Stimulated activated CD4-positive, alpha-beta T cell treated with anti-CD3 and anti-CD28 coated beads, Interleukin-12 subunit alpha, Interleukin-12 subunit beta, amount 100 ng/mL, for 48 hours (primary cell): ENCODE measurements around the gene F11R.
"Not testable (repeated sequence)": the region's sequence is repeated elsewhere in the genome, so short reads cannot be mapped to it uniquely, and the experiment has no call there.

Experiments used
- DNase-seq, 3 donors: peaks; one replicate each; pipeline ENCODE4 v3.0.0-alpha.2; 2020; ENCODE audit warnings: low read depth in 2 of 3, low spot score in 1 of 3

Gene F11R

DNA sequence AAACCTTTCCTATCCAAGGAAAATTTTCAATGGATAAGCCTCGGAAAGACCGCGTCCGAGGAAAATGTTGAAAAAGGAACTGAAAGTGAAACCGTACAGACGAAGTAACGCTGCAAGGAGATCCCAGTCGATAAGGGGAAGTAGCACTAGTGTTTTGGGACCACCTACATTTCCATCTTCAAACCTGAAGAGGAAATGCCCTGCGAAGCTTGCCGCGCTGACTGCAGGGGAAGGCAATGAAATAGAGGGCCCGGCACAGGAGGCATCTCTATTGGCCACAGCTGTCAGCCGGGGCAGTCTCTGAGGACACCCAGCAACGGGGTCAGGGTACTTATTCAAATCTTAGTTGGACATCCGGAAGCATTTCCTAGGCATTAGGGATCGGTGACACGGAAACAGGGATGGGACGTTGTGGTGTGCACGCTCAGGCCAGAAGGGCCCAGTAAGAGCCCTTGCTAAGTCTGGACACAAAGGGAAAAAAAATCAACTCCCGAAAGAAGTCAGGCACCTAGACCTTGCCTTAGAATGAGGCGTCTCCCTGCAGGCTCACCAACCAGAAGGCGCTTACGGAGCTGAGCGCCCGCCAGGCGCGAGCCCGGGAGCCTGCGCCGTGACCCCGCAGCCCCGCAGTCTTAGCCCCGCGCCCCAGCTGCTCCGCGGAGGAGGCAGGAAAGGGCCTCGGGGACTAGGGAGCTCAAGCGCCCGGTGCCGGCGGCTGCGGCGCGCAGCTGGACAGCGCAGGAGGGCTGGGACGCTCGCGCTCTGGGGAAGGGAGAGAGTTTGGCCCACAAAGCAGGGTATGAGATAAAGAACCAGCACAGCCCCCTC, 24.2 kb upstream of the F11R start:
- peak in 1 of 3 donors; percentile 42 for DNase-seq

DNA sequence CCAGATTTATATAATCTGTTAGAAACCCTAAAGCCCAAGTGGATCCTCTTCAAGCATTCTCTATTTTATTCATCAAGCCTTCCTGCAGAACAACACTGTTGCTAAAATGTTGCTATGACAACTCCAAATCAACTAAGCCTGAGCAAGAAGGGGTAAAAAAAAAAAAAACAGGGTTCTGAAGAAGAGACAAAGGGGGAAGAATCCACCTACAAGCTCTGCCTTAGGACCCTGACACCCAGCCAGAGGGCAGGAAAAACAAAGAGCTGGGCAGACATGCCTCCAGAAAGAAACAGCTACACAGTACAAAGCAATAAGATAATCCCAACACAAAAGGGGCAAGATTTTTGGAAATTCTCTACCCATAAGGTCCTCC, 23.6 kb upstream of the F11R start:
- no peak for DNase-seq

DNA sequence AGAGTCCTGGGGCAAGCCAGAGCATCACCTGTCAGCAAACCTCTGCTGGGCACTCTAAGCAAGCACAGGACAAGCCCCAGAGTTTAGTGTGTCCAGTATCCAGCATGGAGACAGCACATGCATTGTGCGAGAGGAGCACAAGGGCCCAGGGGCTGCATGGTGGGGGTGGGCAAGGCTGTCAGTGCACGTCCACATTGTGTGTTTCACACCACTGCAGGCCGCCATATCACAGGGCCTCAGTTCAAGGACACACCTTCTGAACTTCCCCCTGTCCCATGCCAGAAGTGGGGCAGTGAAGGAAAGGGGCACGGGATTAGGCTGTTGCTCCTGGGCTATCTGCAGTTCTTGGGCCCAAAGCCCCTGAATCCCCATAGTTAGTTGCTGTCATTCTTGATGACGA, 18.6 kb upstream of the F11R start:
- DNase-seq, result no peak

DNA sequence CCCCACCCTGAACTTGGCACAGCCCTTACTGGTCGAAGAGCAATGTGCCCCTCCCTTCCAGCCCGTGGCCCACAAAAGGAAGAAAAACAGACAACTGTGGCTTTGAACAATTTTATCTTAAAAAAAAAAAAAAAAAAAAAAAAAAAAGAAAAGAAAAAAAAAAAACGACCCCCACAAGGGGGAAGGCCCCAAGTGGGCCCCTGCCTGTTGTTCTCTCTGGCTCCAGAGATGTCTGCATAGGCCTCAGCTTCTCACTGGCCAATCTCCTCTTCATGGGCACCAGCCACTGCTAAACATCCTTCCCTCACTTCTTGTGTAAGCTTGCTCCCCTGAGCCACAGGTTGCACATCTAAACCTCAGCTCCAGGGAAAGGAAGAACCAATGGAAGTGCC, 18.2 kb upstream of the F11R start:
- DNase-seq, result no peak

DNA sequence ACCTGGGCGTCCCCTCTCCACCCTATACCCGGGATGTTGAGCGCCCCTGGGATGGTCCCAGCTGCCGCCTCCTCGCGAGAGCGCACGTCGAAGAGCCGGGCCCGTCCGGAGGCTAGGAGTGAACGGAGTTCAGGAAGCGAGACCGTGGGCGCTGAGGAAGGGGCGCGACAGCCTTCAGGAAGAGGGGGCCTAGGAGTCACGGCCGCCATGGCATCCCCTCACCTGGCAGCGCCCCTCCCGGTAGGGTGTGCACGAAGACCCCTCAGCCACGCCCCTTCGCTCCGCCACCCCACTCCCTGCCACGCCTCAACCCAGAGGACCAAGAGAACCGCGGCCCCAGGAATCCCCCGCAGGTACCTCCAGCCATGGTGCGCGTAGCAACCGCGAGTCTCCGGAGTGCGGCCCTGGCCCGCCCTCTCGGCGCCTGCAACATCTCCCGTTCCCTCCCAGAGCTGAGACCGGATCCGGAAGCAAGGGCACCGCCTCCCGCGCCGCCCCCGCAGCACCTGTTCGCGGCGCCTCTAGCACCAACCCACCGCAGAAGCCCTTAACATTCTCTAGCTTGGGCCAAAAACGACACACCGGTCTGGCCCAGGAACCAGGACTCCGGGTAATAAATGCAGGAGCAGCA, 17.7 kb upstream of the F11R start, which contains the start of gene TSTD1:
Gene TSTD1, minus strand, starts transcription at position 442 of the 631 bp plus-strand sequence. Its CDS starts 75 bp downstream, at position 367.
- peak; percentile 71 to 83 (median 76) for DNase-seq

DNA sequence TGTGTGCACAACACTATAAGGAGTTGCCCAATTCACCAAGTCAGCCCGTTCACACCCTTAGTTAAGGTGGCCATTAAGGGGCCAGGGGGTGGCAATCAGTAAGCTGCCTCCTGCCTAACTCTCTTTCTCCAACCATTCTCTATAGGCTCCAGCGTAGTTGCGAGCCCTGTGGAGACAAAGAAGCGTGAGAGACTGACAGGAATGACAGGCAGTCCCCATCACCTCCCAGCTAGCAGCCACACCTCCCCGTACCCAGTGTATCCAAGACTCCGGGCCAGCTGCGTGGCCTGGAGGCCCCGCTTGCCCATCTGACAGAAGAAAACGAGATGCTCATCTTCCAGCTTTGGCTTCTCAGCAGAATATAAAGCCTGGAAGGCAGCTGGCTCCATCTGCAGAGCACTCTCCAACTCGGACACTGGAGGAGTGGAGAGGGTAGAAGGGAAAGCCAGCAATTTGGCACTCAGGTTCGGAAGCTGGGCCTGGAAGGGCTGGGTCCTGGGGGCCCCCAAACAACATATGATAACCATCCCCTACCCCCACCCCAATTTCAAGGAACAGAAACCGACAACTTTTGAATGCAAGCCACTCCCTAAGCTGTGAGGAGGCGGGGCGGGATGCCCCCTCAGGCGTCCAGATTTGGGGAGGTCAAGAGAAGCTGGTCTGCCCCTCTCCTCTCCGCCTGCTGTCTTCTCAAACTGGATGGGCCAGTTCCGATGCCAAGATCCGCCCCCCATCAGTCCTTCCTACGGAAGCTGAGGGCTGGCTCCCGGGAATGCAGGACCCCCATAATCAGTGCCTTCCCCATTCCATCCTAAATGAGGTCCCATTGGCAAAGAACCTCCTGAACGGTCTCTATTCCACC, 16.9 kb upstream of the F11R start:
- no peak for DNase-seq

DNA sequence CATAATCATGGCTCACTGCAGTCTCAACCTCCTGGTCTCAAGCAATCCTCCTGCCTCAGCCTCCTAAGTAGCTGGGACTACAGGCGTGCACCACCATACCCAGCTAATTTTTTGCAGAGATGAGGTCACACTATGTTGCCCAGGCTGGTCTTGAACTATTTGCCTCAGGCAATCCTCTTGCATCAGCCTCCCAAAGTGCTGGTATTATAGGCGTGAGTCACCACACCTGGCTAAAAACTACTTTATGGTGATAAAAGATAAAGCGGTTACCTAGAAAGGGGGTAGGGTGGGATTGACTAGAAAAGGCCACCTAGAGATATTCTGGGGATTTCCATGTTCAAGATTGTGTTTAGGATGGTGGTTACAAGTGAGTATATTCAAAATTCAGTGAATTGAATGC, 12.8 kb upstream of the F11R start:
- DNase-seq, result no peak

DNA sequence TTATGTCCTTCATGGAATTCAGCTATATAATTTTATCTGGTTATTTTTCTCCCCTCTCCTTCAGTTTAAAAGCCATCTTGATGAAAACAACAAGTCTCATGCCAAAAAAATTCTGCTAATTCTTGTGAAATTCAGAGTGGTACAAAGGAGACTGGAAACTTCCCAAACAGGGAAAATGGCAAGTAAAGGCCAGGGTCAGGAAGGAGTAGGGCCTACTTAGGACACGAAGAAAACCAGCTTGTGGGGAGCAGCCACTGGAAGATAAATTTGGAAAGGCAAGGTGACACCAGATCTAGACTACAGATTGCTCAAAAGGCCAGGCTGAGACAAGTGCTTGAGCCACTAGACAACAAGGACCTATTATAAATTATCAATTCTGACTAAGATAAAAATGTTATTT, 11.5 kb upstream of the F11R start:
- DNase-seq, result no peak

DNA sequence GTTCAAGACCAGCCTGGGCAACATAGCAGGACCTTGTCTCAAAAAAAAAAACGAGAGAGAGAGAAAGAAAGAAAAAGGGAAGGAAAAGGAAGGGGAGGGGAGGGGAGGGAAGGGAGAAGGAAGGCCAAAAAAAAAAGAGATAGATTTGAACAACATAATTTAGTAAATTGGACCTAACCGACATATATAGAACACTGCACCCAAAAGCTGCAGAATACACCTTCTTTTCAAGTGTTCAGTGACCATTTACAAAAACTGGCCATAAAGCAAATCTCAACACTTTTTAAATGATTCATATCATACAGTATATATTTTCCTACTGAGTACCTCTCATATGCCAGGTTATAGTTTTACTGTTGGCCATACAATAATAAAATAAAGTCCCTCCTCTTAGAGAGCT, 10.9 kb upstream of the F11R start:
- DNase-seq, result no peak

DNA sequence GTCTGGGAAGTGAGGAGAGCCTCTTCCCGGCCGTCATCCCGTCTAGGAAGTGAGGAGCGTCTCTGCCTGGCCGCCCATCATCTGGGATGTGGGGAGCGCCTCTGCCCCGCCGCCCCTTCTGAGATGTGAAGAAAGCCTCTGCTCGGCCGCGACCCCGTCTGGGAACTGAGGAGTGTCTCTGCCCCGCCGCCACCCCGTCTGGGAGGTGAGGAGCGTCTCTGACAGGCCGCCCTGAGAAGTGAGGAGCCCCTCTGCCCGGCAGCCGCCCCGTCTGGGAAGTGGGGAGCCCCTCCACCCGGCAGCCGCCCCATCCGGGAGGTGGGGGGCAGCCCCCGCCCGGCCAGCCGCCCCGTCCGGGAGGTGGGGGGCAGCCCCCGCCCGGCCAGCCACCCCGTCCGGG, 8.5 kb upstream of the F11R start:
- not testable (repeated sequence) for DNase-seq

DNA sequence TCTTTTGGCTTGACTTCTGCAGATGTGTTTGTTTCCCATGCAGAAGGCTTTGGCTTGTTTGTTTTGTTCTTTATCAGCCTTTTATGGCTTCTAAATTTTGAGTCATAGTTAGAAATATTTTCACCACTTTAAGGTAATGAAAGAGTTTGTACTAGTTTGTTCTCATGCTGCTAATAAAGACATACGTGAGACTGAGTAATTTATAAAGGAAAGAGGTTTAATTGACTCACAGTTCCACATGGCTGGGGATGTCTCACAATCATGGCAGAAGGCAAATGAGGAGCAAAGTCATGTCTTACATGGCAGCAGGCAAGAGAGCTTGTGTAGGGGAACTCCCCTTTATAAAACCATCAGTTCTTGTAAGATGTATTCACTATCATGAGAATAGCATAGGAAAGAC, 6.0 kb upstream of the F11R start:
- DNase-seq, result not testable (repeated sequence)

DNA sequence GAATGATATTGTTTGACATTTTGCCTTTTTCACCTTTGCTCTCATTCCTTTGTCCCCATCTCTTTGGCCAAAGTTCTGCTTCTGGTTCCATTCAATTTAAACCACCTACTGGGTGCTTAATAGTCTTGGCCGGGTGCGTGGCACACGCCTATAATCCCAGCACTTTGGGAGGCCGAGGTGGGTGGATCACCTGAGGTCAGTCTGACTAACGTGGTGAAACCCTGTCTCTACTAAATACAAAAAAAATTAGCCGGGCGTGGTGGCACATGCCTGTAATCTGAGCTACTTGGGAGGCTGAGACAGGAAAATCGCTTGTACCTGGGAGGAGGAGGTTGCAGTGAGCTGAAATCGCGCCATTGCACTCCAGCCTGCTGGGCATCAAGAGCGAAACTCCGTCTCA, 1.5 kb upstream of the F11R start:
- DNase-seq, result not testable (repeated sequence)

DNA sequence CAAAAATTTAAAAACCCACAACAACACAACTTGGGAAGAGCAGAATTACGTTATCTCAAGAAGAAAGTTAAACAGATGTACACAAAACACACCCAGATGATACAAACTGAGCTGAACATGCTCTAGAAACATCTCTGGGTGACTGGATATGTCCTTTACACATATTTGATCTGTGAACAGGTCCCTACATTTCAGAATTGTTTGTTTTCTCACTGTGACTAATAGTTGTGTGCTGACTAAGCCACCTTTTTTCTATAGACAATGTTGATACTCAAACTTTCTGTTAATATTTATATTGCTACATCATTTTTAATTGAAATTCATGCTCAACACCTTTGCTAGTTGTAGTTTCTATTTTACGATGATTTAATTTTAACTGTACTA, 1.0 kb upstream of the F11R start:
- DNase-seq, result no peak

DNA sequence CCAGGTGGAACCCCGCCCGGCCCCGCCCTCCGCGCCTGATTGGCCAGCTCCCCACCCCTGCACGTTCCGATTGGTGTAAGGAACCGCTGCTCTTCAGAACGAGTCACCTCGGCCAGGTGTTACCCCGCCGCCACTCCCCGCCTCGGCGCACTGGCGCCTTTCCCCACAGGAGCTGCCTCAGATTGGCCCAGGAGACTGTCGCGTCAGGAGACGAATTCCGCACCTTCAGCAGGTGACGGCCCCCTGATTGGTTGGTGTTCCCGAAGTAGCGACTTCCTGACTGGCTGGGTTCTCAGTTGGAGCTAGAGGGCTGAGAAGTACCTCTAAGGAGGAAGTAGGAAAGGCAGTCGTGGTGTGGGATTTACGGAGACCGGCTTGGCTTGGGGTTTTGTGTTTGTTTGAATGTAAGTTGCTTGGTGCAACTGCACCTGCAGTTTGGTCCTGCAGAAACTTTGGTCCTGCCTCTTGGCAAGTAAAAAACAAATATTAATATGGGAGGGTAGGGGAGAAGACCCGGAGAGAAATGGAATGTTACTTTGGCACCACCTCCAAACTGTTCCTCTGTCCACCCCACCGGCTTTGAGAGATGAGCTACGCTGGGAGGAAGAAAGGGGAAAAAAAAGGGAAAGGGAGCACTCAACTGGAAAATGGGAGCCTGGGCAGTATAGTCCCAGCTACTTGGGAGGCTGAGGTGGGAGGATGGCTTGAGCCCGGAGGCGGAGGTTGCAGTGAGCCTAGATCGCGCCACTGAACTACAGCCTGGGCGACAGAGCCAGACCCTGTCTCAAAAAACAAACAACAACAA, 415 bp upstream of the F11R start:
- DNase-seq, result peak; percentile 71 to 75 (median 71)

DNA sequence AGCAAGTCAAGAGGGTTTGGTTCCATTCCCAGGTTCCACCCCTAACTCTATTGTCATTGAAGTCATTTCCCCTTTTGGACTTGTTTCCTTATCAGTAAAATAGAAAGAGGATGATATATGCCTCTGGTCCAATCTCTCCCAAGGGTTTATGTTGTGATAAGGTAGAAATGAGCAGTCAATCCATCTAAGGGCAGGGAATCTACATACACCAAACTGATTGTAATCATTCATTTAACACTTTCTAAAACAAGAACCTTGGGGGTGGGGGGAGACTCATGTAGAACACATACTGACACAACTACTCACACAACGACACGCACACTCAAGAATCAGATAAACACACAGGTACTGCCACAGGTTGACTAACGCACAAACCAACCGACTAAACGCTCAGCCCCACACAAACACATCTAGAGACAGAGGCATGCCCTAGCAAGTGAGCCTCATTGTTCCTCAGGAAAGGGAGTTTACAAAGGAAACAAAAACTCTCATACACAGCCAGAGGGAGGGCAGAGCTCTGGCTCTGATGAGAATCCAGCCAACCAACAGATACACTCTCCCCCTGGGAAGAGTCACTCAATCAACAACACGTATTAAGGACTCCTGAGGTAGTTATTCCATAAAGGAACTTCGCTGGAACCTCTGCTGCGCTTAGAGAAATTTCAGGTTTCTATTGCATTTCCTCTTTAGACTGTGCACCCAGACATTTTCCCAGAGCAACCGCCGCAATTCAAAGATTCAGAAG, 1.0 kb downstream of the F11R start:
- DNase-seq, result no peak

DNA sequence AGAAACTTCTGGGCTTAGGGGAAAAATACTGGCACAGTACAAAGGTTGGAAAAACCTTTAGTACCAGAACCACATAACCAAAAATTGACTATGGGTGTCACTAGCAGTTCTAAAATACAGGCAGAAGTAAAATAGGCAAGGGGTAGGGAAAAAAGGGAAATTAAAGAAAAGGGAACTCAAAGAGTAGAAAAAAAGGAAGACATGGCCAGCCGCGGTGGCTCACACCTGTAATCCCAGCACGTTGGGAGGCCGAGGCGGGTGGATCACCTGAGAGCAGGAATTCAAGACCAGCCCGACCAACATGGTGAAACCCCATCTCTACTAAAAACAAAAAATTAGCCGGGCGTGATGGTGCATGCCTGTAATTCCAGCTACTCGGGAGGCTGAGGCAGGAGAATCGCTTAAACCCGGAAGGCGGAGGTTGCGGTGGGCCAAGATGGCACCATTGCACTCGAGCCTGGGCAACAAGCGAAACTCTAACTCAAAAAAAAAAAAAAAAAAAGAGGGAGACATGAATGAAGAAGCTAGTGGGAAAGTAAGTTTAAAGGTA, 1.8 kb downstream of the F11R start:
- not testable (repeated sequence) for DNase-seq

DNA sequence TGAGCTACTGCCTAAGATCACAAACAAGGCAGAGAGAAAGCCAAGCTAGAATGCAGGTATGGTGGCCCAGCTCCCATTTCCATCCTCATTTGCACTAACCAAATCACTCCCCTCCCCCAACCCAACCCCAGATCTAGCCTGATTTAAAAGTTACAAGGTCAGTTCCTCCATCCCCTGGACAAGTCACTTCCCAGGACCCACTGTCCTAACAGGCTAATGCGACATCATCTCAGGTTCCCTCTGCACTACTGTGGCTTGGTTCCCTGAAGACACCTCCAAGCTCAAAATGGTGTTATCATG, 2.4 kb downstream of the F11R start:
- DNase-seq, result no peak

DNA sequence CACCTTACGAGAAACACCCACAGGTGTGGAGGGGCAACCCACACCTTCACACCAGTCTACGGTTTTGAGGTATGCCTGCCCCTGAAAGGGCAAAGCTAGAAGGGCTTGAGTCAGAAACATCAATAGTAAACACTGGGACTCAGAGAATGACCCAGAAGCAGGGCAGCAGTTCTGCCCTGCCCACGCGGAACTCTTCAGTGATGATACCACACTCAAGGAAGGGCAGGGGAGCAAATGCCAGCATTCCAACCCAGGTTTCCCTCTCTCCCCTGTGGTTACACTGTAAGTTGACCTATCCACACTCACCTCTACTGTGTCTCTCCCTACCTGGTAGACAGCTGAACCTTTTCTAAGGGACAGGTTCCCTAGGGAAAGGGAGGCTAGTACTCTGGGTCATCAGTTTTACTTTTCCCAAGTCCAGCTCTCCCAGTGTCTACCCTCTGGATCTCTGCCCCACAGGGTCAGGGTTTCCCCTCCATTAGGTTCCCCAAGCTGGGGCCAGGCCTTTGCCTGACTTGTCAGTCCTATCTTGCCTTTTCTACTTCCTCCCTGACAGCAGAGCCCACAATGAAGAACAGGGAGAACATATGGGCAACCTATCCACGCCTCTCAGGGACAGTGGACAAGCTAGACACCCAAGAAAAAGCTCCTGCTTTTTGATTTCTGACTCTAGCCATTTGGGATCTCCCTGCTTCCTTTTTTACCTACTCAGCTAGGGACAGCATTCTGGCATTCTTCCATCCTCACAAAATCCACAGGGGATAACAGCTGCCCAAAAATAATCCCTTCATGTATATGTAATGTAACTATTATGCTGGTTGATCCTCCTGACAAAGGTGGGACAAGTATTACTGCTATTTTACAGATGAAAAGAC, 3.0 kb downstream of the F11R start:
- DNase-seq, result no peak

DNA sequence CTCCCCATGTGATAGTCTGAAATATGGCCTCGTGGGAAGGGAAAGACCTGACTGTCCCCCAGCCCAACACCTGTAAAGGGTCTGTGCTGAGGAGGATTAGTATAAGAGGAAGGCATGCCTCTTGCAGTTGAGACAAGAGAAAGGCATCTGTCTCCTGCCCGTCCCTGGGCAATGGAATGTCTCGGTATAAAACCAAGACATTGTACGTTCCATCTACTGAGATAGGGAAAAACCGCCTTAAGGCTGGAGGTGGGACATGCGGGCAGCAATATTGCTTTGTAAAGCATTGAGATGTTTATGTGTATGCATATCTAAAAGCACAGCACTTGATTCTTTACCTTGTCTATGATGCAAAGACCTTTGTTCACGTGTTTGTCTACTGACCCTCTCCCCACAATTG, 3.8 kb downstream of the F11R start:
- DNase-seq, result not testable (repeated sequence)
